Mucosa of descending colon (tissue), 3 donors: ENCODE data around the gene HSD17B7. TPM values are rescaled to one million over a fixed set of nuclear protein-coding genes. Genes with fewer than 3 reads are reported as not detected.

Experiments
- ATAC-seq: fragments of 200-7000 bp; cut with Tn5 transposase; one replicate; pipeline ENCODE4 v1.9.1; 2020; ENCODE audit warnings: mild to moderate bottlenecking, moderate library complexity
- DNase-seq, 3 donors: peaks; one replicate each; pipeline ENCODE4 v3.0.0-alpha.2; 2020
- H3K36me3 ChIP-seq: fragments of 200-600 bp; one replicate; pipeline ENCODE4 v1.8.0; 2021; ENCODE audit warnings: low read depth, mild to moderate bottlenecking
- H3K4me1 ChIP-seq: fragments of 200-600 bp; one replicate; pipeline ENCODE4 v1.8.0; 2021; ENCODE audit warnings: low read depth, mild to moderate bottlenecking
- H3K4me3 ChIP-seq: fragments of 200-600 bp; one replicate; pipeline ENCODE4 v1.8.0; 2021; ENCODE audit warnings: mild to moderate bottlenecking
- H3K9me3 ChIP-seq: fragments of 200-600 bp; one replicate; pipeline ENCODE4 v1.8.0; 2021; ENCODE audit warnings: mild to moderate bottlenecking
- CTCF ChIP-seq: fragments of 200-600 bp; IDR thresholded peaks from one replicate; pipeline ENCODE4 v1.8.0; 2022; ENCODE audit warnings: antibody characterized with exemption, mild to moderate bottlenecking
- intact Hi-C, 2 donors: fragments of 100-400 bp; cut with DNase I in 1 of 2; cut with micrococcal nuclease in 1 of 2; formaldehyde crosslinking; loops; one replicate each; pipeline versions ENCODE4 v1.11.0 to v1.11.1; 2022; cut with DNase I, micrococcal nuclease
- total RNA-seq, 3 donors: library from RNA; stranded (reverse); fragmentation: NEBNext Ultra II Directional in 2 of 3; extraction: Animal tissue kit (Norgen Biotek cat#: 25700) in 2 of 3; gene quantifications; one replicate each; pipeline versions ENCODE4 v1.2.1 to v1.2.4, GENCODE V29; 2021 to 2023
- donor health status: DM: no; HTN: no; CAD: no; lungs with moderate emphysema.
- donor health status: DM: no; HTN: no; CAD: no.
- donor health status: DM: no; HTN: yes; CAD: no.

The HSD17B7 gene
- total RNA-seq, 3 donors from 2014 or later, result 20.8 to 22.2 (median 21.3) TPM

- intact Hi-C loops, result no loop called here
- H3K4me1 ChIP-seq, result no peaks in the 10 kb centered on the region
- no peak for TF ChIP-seq CTCF
- H3K36me3 ChIP-seq, result no peaks in the 10 kb centered on the region
- H3K9me3 ChIP-seq, result no peaks in the 10 kb centered on the region
- ATAC-seq, result no peak
- DNase-seq, result no peak
- H3K4me3 ChIP-seq, result no peak overlapping the region
Observed at GRCh38 chr1:162755306-162755705, 35.2 kb upstream of the HSD17B7 start.

- Histone ChIP-seq H3K9me3 (no peaks in the 10 kb centered on the region), H3K4me3 (no peak overlapping the region), H3K4me1 (no peaks in the 10 kb centered on the region), H3K36me3 (no peaks in the 10 kb centered on the region)
- intact Hi-C loops, result no loop called here
- DNase-seq (no peak), ATAC-seq (no peak)
- TF ChIP-seq CTCF, result no peak
Observed at GRCh38 chr1:162756523-162756922, 34.0 kb upstream of the HSD17B7 start.

GRCh38 chr1:162757476-162757875, 33.0 kb upstream of the HSD17B7 start:
- Histone ChIP-seq H3K36me3 (no peaks in the 10 kb centered on the region), H3K4me3 (no peak overlapping the region), H3K9me3 (no peaks in the 10 kb centered on the region), H3K4me1 (no peaks in the 10 kb centered on the region)
- TF ChIP-seq CTCF, result no peak
- ATAC-seq (no peak), DNase-seq (no peak)
- intact Hi-C loops, result no loop called here

GRCh38 chr1:162765788-162766187, 24.7 kb upstream of the HSD17B7 start:
- no peak for ATAC-seq
- intact Hi-C loops, result no loop called here
- Histone ChIP-seq H3K36me3 (no peaks in the 10 kb centered on the region), H3K9me3 (no peaks in the 10 kb centered on the region), H3K4me3 (no peak overlapping the region), H3K4me1 (no peaks in the 10 kb centered on the region)
- DNase-seq, result no peak
- no peak for TF ChIP-seq CTCF

- Histone ChIP-seq H3K36me3 (no peaks in the 10 kb centered on the region), H3K9me3 (no peaks in the 10 kb centered on the region), H3K4me3 (no peak overlapping the region), H3K4me1 (no peaks in the 10 kb centered on the region)
- no peak for TF ChIP-seq CTCF
- intact Hi-C loops, result no loop called here
- no peak for DNase-seq
- no peak for ATAC-seq
Observed at GRCh38 chr1:162772571-162773154, 17.8 kb upstream of the HSD17B7 start.

GRCh38 chr1:162774007-162774406, 16.5 kb upstream of the HSD17B7 start:
- no peak for DNase-seq
- no peaks in the 10 kb centered on the region for H3K4me1 ChIP-seq
- TF ChIP-seq CTCF, result no peak
- H3K4me3 ChIP-seq, result no peak overlapping the region
- no peak for ATAC-seq
- H3K9me3 ChIP-seq, result no peaks in the 10 kb centered on the region
- intact Hi-C loops, result no loop called here
- H3K36me3 ChIP-seq, result no peaks in the 10 kb centered on the region
